Kidney epithelial cell (primary cell): ENCODE data around the gene RASGRF1. TPM values are rescaled to one million over a fixed set of nuclear protein-coding genes. Genes with fewer than 3 reads are reported as not detected.
A peak's percentile ranks its signal among the peaks of the same experiment; 100 is the strongest.

Experiments
- DNase-seq: peaks from one replicate; pipeline ENCODE4 v3.0.0-alpha.2; 2010; ENCODE audit warnings: low read depth
- H3K27me3 ChIP-seq: 2 replicates; pipeline ENCODE4 v1.6.0; 2011; ENCODE audit warnings: low read length; ENCODE audit not compliant: control insufficient read depth, insufficient read depth
- H3K36me3 ChIP-seq: 2 replicates; pipeline ENCODE4 v1.5.1; 2011; ENCODE audit warnings: low read length; ENCODE audit not compliant: control insufficient read depth, insufficient read depth
- H3K4me3 ChIP-seq: 2 replicates; pipeline ENCODE4 v1.5.1; 2011; ENCODE audit warnings: low read depth, mild to moderate bottlenecking, control low read depth, low read length
- total RNA-seq: library from RNA; depleted of rRNA; stranded (reverse); fragments of >200 nt; gene quantifications from 2 replicates; pipeline ENCODE4 v1.2.3, GENCODE V29; 2015
- TF ChIP-seq, protein P1 (sequence below): IDR thresholded peaks from 2 replicates; pipeline ENCODE4 v1.5.1; 2011; ENCODE audit warnings: mild to moderate bottlenecking, moderate library complexity, low read length, control low read depth, inconsistent platforms; ENCODE audit not compliant: insufficient read depth, poor library complexity, severe bottlenecking

Gene RASGRF1
- total RNA-seq, 1 donor from 2014 or later = 1.4 TPM

DNA sequence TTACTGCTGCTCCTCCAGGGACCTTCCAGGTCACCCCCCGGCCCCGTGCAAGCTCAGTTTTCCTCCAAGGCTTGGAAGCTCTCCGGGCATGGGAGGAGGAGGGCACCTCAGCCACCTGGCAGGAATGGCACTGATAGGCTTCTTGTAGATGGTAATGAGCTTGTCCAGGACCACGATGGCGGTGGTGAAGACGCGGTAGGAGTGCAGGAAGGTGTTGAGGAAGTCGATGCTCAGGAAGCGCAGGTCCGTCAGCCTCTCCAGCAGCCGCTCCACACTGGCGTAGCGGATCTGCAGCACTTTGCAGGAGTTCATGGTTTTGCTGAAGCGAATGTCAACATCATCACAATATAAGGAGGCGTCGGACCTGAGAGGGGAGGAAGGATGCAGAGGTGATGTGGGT, 84.5 kb downstream of the RASGRF1 start:
- Histone ChIP-seq H3K4me3 (no peak overlapping the region), H3K36me3 (no peaks in the 10 kb centered on the region), H3K27me3 (no peaks in the 10 kb centered on the region)
- TF ChIP-seq, protein P1, sequence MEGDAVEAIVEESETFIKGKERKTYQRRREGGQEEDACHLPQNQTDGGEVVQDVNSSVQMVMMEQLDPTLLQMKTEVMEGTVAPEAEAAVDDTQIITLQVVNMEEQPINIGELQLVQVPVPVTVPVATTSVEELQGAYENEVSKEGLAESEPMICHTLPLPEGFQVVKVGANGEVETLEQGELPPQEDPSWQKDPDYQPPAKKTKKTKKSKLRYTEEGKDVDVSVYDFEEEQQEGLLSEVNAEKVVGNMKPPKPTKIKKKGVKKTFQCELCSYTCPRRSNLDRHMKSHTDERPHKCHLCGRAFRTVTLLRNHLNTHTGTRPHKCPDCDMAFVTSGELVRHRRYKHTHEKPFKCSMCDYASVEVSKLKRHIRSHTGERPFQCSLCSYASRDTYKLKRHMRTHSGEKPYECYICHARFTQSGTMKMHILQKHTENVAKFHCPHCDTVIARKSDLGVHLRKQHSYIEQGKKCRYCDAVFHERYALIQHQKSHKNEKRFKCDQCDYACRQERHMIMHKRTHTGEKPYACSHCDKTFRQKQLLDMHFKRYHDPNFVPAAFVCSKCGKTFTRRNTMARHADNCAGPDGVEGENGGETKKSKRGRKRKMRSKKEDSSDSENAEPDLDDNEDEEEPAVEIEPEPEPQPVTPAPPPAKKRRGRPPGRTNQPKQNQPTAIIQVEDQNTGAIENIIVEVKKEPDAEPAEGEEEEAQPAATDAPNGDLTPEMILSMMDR = no peak
- DNase-seq = no peak

- TF ChIP-seq, protein P1 = no peak
- H3K36me3 ChIP-seq = no peaks in the 10 kb centered on the region
- DNase-seq = peak; percentile 76
These were observed 86.2 kb downstream of the RASGRF1 start for GRCh38 chr15:79004336-79004735.

GRCh38 chr15:79003896-79004295, 86.7 kb downstream of the RASGRF1 start:
- no peak for DNase-seq
- Histone ChIP-seq H3K27me3 (no peaks in the 10 kb centered on the region), H3K4me3 (no peak overlapping the region), H3K36me3 (no peaks in the 10 kb centered on the region)
- TF ChIP-seq, protein P1 = no peak

More at GRCh38 chr15:79004336-79004735, 86.2 kb downstream of the RASGRF1 start:
- Histone ChIP-seq H3K27me3 (no peaks in the 10 kb centered on the region), H3K4me3 (no peak overlapping the region)

- DNase-seq = no peak
These were observed 87.3 kb downstream of the RASGRF1 start for GRCh38 chr15:79003301-79003700.

GRCh38 chr15:79002581-79002980, 88.0 kb downstream of the RASGRF1 start:
- TF ChIP-seq, protein P1 = no peak
- H3K4me3 ChIP-seq = no peak overlapping the region
- no peaks in the 10 kb centered on the region for H3K27me3 ChIP-seq
- DNase-seq = no peak
- no peaks in the 10 kb centered on the region for H3K36me3 ChIP-seq

More at GRCh38 chr15:79003301-79003700, 87.3 kb downstream of the RASGRF1 start:
- Histone ChIP-seq H3K36me3 (no peaks in the 10 kb centered on the region), H3K4me3 (no peak overlapping the region), H3K27me3 (no peaks in the 10 kb centered on the region)
- TF ChIP-seq, protein P1 = no peak

DNA sequence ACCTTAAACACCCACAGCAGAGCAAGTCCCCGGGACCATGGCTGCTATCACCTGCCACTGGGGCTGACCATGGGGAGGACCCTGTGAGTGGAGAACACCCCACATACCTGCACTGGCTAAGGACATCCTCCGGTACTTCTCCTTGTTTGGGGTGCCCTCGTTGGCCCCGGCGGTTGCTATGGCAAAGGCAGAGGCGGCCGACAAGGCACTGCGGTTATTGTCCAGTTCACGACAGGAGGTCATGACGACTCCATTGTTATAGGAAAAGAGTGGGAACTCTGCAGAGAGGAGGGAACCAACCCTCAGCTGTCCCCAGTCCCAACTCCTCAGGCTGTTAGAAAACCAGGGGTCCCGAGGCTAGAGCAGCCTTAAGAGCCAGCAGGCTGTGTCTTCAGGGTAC, 90.9 kb downstream of the RASGRF1 start:
- no peak for DNase-seq
- H3K27me3 ChIP-seq = no peaks in the 10 kb centered on the region
- H3K4me3 ChIP-seq = no peak overlapping the region
- TF ChIP-seq, protein P1 = no peak
- no peaks in the 10 kb centered on the region for H3K36me3 ChIP-seq
